M059J (cell line): ENCODE measurements around the gene TMEM123. TPM values are rescaled to one million over a fixed set of nuclear protein-coding genes. Genes with fewer than 3 reads are reported as not detected.

Experiments
- DNase-seq: peaks from one replicate; pipeline ENCODE4 v3.0.0-alpha.2; 2012; ENCODE audit warnings: low read depth
- total RNA-seq: library from RNA; depleted of rRNA; stranded (reverse); fragments of >200 nt; shearing (Covaris generic); gene quantifications from 2 replicates; pipeline ENCODE4 v1.2.3, GENCODE V29; 2014; rRNA removed

Gene TMEM123
- total RNA-seq, 1 experiment from 2014 or later: 258 TPM

DNA sequence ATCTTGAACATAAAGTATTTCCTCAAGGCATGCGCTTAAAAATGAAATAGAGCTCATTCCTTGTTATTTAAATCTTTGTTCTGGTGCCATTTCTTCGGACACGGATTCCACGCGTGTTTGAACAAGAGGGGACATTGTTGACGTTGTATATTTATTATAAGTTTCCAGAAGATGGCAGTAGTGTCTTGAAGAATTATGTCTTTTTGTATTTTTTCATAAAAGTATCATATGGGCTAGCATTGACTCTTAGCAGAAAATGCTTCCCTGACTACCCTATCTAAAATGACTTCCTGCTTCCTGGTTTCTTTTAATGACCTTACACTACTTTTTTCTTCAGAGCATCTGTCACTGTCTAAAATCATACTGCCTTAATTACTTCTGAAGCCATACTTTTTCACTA lies 85.2 kb downstream of the TMEM123 start:
- DNase-seq: no peak

DNA sequence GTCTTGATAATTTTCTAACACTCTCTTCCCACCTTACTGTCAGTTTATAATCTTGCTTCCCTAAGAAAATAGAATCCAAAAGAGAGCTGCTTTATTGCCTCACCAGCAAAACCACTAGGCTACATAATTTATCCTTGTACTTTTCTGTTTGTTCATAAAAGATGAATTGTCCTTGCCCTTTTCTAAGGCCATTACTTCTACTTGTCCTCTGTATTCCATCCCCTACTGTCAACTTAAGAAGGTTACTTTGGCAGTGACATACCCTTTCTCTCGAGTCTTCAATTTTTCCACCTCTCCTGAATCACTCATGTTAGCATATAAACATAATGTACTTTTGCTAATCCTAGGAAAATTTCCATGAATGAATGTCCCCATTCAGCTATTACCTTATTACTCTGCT lies 87.6 kb downstream of the TMEM123 start:
- no peak for DNase-seq

DNA sequence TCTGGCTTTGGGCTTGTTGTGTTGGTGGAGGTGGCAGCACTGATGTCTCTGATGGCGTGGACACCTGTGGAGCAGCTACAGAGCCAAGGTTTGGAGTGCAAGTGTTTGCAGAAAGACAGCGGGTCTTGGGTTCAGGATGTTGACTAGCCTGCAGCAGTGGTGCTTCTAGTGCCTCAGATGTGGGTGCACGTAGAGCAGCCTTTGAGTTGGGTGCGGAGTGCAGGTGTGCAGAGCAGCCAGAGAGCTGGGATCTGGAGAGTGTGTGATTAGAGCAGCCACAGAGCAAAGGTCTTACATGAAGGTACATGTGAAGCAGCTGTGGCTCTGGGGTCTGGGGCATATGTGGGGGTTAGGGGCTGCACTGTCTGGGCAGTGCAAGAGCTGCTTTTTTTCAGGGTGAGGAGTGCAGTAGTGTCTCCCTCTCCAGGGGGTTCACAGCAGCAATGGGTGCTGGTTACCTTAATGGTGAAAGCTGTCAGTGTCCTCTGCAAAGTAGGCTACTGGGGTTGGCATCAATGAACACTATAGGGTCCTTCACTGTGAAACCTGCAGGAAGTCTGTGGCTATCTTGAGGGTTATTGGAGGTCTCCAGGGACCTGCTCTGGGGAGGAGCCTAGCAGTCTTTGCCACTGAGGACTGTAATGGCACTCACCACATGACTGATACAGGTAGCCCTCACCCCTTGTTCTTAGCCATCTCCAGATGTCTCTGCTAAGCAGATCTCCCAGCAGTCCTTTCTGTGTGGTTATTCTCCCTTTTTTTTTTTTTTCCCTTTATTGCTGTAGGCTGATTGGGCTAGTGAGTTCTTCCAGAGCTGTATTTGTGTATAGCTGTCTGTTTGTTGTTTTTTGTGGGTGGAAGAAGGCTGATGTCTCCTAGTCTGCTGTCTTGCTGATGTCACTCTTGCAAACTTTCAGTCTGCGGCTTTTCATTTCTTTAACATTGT lies 91.2 kb downstream of the TMEM123 start:
- no peak for DNase-seq

DNA sequence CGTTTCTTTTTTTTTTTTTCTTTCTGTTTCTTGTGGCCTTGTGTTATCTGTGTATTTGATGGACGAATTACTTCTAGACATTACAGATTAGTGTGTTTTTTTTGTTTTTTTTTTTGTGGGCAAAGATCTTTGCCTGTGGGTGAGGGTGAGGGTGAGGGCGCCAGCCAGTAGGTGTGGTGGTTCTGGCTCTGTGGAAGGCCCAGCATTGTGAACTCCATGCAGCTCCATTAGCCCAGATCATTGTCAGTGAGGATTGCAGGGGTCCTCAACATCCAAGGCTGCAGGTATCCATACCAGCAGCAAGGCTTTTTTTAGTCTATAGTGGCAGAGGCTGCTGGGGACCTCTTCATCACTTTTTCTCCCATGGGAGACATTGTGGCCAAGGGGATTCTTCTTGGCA lies 91.9 kb downstream of the TMEM123 start:
- DNase-seq: no peak

DNA sequence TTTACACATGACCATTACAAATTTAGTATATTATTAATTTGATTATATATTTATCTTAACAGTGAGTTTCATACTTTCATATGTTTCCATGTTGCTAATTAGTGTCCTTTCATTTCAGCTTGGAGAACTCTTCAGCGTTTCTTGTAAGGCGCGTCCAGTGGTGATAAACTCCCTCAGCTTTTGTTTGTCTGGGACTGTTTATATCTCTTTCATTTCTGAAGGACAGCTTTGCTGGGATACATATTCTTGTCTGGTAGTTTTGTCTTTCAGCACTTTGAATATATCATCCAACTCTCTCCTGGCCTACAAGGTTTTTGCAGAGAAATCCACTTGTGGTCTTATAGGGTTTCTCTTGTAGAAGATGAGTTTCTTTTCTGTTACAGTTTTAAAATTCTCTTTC lies 93.2 kb downstream of the TMEM123 start:
- no peak for DNase-seq

DNA sequence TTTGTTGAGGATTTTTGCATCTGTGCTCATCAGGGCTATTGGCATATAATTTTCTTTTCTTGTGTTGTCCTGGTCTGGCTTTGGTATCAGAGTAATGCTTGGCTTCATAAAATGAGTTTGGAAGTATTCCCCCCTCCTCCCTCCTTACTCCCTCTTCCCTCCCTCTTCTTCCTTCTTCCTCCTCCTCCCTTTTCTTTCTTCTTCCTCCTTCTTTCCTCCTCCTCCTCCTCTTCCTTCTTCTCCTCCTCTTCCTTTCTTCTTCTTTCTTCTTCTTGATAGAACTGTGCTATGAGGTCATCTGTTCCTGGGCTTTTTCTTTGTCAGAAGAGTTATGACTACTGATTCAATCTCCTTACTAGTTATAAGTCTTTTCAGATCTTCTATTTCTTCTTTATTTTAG lies 95.4 kb downstream of the TMEM123 start:
- DNase-seq: no peak

DNA sequence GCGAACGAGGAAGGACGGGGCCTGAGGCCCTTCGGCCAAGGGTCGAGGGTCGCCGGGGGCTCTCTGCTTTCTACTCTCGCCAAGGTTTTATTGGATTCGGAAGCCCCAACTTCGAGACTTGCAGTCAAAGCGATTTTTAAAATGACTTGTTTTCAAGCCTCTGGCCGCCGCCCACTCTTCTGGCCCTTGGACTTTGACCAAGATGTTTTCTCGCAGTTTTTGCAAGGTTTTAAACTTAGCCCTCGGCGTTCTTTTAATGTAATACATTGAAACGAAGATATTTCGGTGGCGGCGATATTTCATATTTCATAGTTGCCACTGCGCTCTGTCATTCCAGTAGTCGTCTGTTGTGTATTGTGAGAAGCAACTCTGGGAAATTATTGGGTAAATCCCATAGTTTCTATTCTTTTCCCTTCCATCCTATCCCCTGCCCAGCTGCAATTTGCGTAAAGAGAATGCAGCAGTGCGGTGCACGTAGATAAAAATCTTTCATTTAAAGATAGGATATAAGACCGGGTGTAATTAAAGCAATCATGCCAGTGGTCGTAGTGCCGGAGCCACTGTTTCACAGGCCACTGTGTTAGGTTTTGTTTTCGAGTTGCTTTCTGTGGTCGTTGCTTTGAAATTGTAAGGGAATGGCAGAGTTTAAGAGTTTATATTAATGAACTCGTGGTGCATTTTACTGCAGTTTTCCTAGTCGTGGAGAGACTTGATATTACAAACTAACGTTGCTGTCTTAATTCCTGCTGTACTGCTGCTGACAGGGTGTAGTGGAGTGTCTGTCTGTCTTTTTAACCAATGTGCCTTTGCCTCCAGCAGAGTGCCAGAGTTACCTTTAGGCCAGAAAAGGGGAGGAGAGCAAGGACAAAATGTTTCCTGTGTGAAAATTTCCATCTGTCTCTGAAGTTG lies 104.8 kb downstream of the TMEM123 start:
- peak; percentile 69 for DNase-seq

DNA sequence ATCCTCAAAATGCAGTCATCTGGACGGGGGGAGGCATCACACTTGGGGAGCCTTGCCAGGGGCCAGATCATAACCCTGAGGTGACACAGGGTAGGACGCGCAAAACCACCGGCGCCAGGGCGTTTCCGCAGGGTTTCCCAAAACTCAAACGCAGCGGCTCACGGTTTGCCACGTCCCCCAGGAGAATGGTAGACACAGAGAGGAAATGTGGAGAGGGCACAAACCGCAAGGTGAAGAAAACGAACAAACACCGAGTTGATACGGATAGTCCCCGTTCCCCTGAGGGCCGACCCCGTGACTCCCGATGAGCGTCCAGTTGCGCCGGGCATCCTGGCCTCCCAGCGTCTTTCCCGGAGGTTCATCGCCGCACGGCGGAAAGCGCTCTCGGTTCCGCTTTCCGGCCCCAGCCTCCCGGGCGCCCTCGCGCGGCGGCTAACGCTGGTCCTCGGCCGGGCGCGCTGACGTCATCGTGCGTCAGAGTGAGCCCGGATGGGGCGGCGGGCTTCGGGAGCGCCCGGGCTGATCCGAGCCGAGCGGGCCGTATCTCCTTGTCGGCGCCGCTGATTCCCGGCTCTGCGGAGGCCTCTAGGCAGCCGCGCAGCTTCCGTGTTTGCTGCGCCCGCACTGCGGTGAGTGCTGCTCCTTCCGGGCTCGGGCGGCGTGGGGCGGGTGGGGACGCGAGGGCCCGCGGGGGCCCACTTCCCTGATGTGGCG lies 105.7 kb downstream of the TMEM123 start, which contains the start of gene BIRC2:
Gene BIRC2, plus strand, starts transcription at position 467 of the 714 bp plus-strand sequence. CDS start 2,641 bp downstream, outside the sequence.
- DNase-seq: peak; percentile 95

DNA sequence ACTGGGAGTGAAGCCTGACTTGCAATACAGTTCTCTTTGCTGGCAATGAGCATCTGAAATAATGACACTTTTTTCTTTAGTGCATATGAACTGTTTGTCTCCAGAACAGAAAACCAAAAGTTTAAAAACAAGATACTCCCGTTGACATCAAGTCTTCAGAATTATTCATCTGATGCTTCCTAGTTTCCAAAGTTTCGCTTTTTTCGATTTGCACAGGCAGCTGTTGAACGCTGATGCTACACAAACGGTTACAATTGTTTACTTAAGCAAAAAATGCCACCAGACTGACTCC lies 106.2 kb downstream of the TMEM123 start:
- DNase-seq: no peak

Other genes starting within 250 kb of the TMEM123 start
- gene BIRC3, start 135.3 kb downstream of the TMEM123 start, total RNA-seq: 5.3 and 8.7 TPM in 2 replicates
- 104 and 133 TPM in 2 replicates for gene BIRC2, start 105.6 kb downstream of the TMEM123 start, total RNA-seq
- 0.34 and 1.2 TPM in 2 replicates for gene MMP7, start 78.0 kb upstream of the TMEM123 start, total RNA-seq
- not detected in 2 replicates for gene MMP20, start 172.6 kb upstream of the TMEM123 start, total RNA-seq